ENCODE results near the gene C16orf90.
"Not testable (repeated sequence)": the region's sequence is repeated elsewhere in the genome, so short reads cannot be mapped to it uniquely, and the experiment has no call there.

C16orf90 gene

DNA sequence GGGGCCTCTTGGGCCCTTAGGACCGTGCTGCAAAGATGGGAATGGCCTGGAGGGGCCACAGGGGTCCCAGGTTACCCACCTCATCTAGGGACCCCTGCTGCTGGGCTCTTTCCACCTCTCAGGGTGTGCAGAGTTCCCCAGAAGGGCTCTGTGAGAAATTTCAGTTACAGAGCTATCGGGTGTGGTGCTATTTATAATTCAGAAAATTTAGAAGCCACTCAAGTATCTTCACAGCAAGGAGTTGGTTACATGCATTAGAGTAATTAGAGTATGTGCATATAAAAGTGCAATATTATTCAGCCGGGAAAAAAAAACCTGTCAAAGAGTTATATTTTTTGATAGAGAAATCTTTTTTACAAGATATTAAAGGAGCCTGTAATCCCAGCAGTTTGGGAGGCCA lies 18.9 kb downstream of the C16orf90 start (continued):
- TF ChIP-seq, protein P1, sequence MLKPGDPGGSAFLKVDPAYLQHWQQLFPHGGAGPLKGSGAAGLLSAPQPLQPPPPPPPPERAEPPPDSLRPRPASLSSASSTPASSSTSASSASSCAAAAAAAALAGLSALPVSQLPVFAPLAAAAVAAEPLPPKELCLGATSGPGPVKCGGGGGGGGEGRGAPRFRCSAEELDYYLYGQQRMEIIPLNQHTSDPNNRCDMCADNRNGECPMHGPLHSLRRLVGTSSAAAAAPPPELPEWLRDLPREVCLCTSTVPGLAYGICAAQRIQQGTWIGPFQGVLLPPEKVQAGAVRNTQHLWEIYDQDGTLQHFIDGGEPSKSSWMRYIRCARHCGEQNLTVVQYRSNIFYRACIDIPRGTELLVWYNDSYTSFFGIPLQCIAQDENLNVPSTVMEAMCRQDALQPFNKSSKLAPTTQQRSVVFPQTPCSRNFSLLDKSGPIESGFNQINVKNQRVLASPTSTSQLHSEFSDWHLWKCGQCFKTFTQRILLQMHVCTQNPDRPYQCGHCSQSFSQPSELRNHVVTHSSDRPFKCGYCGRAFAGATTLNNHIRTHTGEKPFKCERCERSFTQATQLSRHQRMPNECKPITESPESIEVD (tag by site-specific recombination; IDR thresholded peaks at IDR 0.05), result no peak

DNA sequence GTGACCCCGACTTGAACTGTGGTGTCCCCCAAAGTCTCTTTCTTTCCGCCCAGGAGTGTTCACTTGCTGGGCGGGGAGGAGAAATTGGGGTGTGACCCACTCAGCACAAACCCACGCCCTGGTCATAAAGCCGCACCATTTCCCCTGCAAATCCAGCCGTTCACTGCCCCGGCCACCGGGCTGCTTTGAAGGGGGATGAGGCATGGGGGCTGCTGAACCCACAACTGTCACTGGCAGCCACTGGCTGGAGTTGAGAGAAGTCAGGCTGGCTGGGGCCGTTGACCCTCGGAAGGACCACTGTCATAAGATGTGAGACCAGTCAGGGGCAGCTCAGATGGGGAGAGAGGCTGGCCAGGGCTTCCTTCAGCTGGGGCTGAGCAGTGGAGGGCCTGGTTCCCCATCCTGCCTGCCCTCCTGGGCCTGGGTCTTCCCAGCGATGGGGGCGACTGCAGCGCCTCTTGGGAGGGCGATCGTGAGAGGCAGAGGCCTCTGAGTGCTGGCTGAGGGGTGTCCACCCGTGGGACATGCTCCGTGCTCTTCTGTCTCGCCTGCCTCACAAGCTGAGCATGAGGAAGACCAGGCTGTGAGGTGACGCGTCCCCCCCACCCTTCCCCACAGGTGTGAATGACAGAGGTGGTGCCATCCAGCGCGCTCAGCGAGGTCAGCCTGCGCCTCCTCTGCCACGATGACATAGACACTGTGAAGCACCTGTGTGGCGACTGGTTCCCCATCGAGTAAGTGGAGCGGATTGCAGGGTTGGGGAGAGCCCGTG lies 19.5 kb downstream of the C16orf90 start:
- CTCF ChIA-PET, result no interaction called here
- Histone ChIP-seq H3K4me1 (ENCODE audit: control insufficient read depth, insufficient read depth, low read length) (no peaks in the 10 kb centered on the region), H3K9me3 (ENCODE audit: control insufficient read depth, insufficient read depth, low read depth, low read length) (no peaks in the 10 kb centered on the region), H3K36me3 (ENCODE audit: control insufficient read depth in 2 of 2, insufficient read depth in 1 of 2, low read length in 2 of 2) (peaks cover 4 to 24% of the 10 kb centered on the region in 2 experiments; a peak in 2 of 3 replicates), H3K27ac (ENCODE audit: extremely low read depth, low read depth, low read length) (no peak overlapping the region), H3K4me3 (ENCODE audit: low read depth, low read length) (no peak overlapping the region)
- TF ChIP-seq KLF1 (tag by site-specific recombination; IDR thresholded peaks at IDR 0.05) (peak; percentile 84), ZNF341 (tag by site-specific recombination; IDR thresholded peaks at IDR 0.05; ENCODE audit: low read depth) (no peak), ZNF132 (tag by site-specific recombination; IDR thresholded peaks at IDR 0.05; ENCODE audit: borderline replicate concordance) (no peak), ZIC2 (tag by site-specific recombination; IDR thresholded peaks at IDR 0.05) (no peak)
- POLR2A ChIA-PET, result no interaction called here

DNA sequence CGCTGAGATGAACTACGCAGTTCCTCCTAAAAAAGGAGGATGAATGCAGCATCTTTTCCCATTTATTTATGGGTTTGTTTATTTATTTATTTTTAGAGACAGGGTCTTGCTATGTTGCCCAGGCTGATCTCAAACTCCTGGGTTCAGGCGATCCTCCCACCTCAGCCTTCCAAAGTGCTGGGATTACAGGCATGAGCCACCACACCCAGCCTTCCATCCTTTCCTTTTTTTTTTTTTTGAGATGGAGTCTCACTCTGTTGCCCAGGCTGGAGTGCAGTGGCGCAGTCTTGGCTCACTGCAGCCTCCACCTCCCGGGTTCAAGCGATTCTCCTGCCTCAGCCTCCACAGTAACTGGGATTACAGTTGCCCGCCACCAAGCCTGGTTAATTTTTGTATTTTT lies 20.4 kb downstream of the C16orf90 start:
- H3K27ac ChIP-seq (ENCODE audit: extremely low read depth, low read depth, low read length); H3K4me3 ChIP-seq (ENCODE audit: low read depth, low read length); H3K9me3 ChIP-seq (ENCODE audit: control insufficient read depth, insufficient read depth, low read depth, low read length); POLR2A ChIA-PET; H3K4me1 ChIP-seq (ENCODE audit: control insufficient read depth, insufficient read depth, low read length): not testable (repeated sequence)
- TF ChIP-seq ZNF121 (tag by site-specific recombination; IDR thresholded peaks at IDR 0.05), result peak; percentile 83; the same call in 1 of the 2 replicates
- H3K36me3 ChIP-seq (ENCODE audit: control insufficient read depth in 2 of 2, insufficient read depth in 1 of 2, low read length in 2 of 2), result peaks cover 4 to 20% of the 10 kb centered on the region in 2 experiments; a peak in 2 of 3 replicates
- CTCF ChIA-PET, result interaction anchor here (0.8 kb wide), 1 partner anchor 9 kb away, joined by 4 read pairs; no protein-coding TSS in a partner anchor

DNA sequence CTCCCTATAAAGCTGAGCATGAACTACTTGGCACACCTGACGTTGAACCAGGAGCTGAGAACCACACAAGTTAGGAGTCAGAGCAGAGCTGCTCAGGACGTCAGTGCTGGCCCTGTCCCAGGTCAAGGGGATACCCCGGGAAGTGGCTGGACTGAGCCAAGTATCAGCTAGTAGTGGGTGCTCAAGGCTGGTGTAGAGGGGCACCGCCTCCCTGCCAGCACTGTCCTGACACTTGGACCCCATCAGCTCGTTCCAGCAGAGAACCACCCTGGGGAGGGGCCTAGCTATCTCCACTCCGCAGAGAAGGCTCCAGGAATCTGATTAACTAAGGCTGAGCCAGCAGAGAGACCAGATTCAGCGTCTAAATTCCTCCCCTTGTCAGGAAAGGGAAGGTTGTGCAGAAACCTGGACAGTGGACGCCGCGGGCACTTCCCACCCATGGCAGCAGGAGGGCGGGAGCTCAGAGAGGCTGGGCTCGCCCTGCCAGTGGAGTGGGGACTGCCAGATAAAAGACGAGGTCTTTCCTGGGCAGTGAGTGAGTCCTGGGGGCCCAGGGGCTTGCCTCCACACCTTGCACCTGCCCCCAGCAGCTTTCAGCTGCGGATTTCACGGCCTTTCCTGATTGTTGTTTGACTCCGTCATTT lies 21.0 kb downstream of the C16orf90 start:
- Histone ChIP-seq H3K27ac (ENCODE audit: extremely low read depth, low read depth, low read length) (no peak overlapping the region), H3K4me3 (ENCODE audit: low read depth, low read length) (no peak overlapping the region), H3K36me3 (ENCODE audit: control insufficient read depth in 2 of 2, insufficient read depth in 1 of 2, low read length in 2 of 2) (peaks cover 4 to 13% of the 10 kb centered on the region in 2 experiments; a peak in 2 of 3 replicates), H3K4me1 (ENCODE audit: control insufficient read depth, insufficient read depth, low read length) (no peaks in the 10 kb centered on the region), H3K9me3 (ENCODE audit: control insufficient read depth, insufficient read depth, low read depth, low read length) (no peaks in the 10 kb centered on the region)
- POLR2A ChIA-PET, result no interaction called here
- CTCF ChIA-PET, result interaction anchor here (0.8 kb wide), 1 partner anchor 9 kb away, joined by 4 read pairs; no protein-coding TSS in a partner anchor
- no peak for TF ChIP-seq ZFP69B (tag by site-specific recombination; IDR thresholded peaks at IDR 0.05)
- TF ChIP-seq, protein P2, sequence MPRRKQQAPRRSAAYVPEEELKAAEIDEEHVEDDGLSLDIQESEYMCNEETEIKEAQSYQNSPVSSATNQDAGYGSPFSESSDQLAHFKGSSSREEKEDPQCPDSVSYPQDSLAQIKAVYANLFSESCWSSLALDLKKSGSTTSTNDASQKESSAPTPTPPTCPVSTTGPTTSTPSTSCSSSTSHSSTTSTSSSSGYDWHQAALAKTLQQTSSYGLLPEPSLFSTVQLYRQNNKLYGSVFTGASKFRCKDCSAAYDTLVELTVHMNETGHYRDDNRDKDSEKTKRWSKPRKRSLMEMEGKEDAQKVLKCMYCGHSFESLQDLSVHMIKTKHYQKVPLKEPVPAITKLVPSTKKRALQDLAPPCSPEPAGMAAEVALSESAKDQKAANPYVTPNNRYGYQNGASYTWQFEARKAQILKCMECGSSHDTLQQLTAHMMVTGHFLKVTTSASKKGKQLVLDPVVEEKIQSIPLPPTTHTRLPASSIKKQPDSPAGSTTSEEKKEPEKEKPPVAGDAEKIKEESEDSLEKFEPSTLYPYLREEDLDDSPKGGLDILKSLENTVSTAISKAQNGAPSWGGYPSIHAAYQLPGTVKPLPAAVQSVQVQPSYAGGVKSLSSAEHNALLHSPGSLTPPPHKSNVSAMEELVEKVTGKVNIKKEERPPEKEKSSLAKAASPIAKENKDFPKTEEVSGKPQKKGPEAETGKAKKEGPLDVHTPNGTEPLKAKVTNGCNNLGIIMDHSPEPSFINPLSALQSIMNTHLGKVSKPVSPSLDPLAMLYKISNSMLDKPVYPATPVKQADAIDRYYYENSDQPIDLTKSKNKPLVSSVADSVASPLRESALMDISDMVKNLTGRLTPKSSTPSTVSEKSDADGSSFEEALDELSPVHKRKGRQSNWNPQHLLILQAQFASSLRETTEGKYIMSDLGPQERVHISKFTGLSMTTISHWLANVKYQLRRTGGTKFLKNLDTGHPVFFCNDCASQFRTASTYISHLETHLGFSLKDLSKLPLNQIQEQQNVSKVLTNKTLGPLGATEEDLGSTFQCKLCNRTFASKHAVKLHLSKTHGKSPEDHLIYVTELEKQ (tag by site-specific recombination; IDR thresholded peaks at IDR 0.05; ENCODE audit: borderline replicate concordance), result no peak
- TF ChIP-seq ZNF341 (tag by site-specific recombination; IDR thresholded peaks at IDR 0.05; ENCODE audit: low read depth), result no peak
- TF ChIP-seq, protein P3, sequence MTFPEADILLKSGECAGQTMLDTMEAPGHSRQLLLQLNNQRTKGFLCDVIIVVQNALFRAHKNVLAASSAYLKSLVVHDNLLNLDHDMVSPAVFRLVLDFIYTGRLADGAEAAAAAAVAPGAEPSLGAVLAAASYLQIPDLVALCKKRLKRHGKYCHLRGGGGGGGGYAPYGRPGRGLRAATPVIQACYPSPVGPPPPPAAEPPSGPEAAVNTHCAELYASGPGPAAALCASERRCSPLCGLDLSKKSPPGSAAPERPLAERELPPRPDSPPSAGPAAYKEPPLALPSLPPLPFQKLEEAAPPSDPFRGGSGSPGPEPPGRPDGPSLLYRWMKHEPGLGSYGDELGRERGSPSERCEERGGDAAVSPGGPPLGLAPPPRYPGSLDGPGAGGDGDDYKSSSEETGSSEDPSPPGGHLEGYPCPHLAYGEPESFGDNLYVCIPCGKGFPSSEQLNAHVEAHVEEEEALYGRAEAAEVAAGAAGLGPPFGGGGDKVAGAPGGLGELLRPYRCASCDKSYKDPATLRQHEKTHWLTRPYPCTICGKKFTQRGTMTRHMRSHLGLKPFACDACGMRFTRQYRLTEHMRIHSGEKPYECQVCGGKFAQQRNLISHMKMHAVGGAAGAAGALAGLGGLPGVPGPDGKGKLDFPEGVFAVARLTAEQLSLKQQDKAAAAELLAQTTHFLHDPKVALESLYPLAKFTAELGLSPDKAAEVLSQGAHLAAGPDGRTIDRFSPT (tag by site-specific recombination; IDR thresholded peaks at IDR 0.05), result no peak
- no peak for TF ChIP-seq GFI1B (tag by site-specific recombination; IDR thresholded peaks at IDR 0.05)
- no peak for TF ChIP-seq ZNF211 (tag by site-specific recombination; IDR thresholded peaks at IDR 0.05; ENCODE audit: low read depth)
- no peak for TF ChIP-seq OSR2 (tag by site-specific recombination; IDR thresholded peaks at IDR 0.05)
- TF ChIP-seq ZNF138 (tag by site-specific recombination; IDR thresholded peaks at IDR 0.05; ENCODE audit: borderline replicate concordance), result no peak
- TF ChIP-seq ZFP3 (tag by site-specific recombination; IDR thresholded peaks at IDR 0.05; ENCODE audit: low read depth), result no peak
- TF ChIP-seq, protein P4, sequence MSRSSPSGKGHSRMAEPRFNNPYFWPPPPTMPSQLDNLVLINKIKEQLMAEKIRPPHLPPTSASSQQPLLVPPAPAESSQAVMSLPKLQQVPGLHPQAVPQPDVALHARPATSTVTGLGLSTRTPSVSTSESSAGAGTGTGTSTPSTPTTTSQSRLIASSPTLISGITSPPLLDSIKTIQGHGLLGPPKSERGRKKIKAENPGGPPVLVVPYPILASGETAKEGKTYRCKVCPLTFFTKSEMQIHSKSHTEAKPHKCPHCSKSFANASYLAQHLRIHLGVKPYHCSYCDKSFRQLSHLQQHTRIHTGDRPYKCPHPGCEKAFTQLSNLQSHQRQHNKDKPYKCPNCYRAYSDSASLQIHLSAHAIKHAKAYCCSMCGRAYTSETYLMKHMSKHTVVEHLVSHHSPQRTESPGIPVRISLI (tag by site-specific recombination; IDR thresholded peaks at IDR 0.05), result no peak
- TF ChIP-seq ZNF596 (tag by site-specific recombination; IDR thresholded peaks at IDR 0.05), result no peak
- no peak for TF ChIP-seq MYNN (tag by site-specific recombination; IDR thresholded peaks at IDR 0.05; ENCODE audit: borderline replicate concordance)

Data from HEK293 (cell line).